SK-N-SH treated with all-trans-retinoic acid at 6 μM for 48 hours (cell line): ENCODE measurements around the gene GALNT7.

Experiments used
- ARNTL ChIP-seq: fragments of 450-650 bp; formaldehyde crosslinking; IDR thresholded peaks from 2 replicates; pipeline ENCODE4 v1.5.0; 2020; ENCODE audit warnings: low read depth, mild to moderate bottlenecking, moderate library complexity, borderline replicate concordance
- RARB ChIP-seq: fragments of 250-450 bp; sonication (Bioruptor Pico); IDR thresholded peaks from 2 replicates; pipeline ENCODE4 v1.8.0; 2021; ENCODE audit warnings: mild to moderate bottlenecking, moderate library complexity

GRCh38 chr4:173346074-173346473, 177.5 kb downstream of the GALNT7 start:
- TF ChIP-seq ARNTL (CRISPR knock-in tag) (no peak), RARB (CRISPR knock-in tag) (no peak)
